Panc1 (cell line): Measurements from ENCODE around the gene SST. TPM values are rescaled to one million over a fixed set of nuclear protein-coding genes. Genes with fewer than 3 reads are reported as not detected.

Experiments
- ATAC-seq: fragments of 200-7000 bp; cut with Tn5 transposase; 2 replicates; pipeline ENCODE4 v1.9.1; 2020; ENCODE audit warnings: mild to moderate bottlenecking, moderate library complexity
- BruUV-seq: library from RNA; stranded (reverse); fragments of 400-500 nt; replicated peaks from 2 replicates; lab custom pipeline; 2021; lab: Mats Ljungman, UMichigan
- CTCF ChIA-PET: fragments of 300-600 bp; sonication (Branson Sonifier 250); formaldehyde crosslinking; loops from one replicate; lab custom pipeline; 2022; ENCODE audit warnings: antibody characterized with exemption; lab: Charles Lee
- POLR2A ChIA-PET: fragments of 300-600 bp; sonication (Branson Sonifier 250); formaldehyde crosslinking; loops from one replicate; lab custom pipeline; 2022; ENCODE audit warnings: antibody characterized with exemption; lab: Charles Lee
- DNase-seq: peaks from one replicate; pipeline ENCODE4 v3.0.0-alpha.2; 2010; ENCODE audit warnings: low read depth, low spot score
- H3K27ac ChIP-seq: 2 replicates; pipeline ENCODE4 v1.5.1; 2011; ENCODE audit warnings: mild to moderate bottlenecking, low read length, inconsistent platforms
- H3K27me3 ChIP-seq: fragments of 200-500 bp; sonication (Bioruptor generic); 2 replicates; pipeline ENCODE4 v1.6.0; 2014; ENCODE audit warnings: low read length, inconsistent platforms; ENCODE audit not compliant: control insufficient read depth, insufficient read depth
- H3K36me3 ChIP-seq: fragments of 200-500 bp; sonication (Bioruptor generic); 2 replicates; pipeline ENCODE4 v1.5.1; 2014; ENCODE audit warnings: inconsistent platforms, mild to moderate bottlenecking, low read length, moderate library complexity; ENCODE audit not compliant: control insufficient read depth, insufficient read depth
- H3K4me1 ChIP-seq: 2 replicates; pipeline ENCODE4 v1.5.1; 2011; ENCODE audit warnings: inconsistent platforms, mild to moderate bottlenecking, low read length, moderate library complexity; ENCODE audit not compliant: control insufficient read depth, insufficient read depth
- H3K4me3 ChIP-seq, 2 experiments: 2 replicates each; pipeline ENCODE4 v1.5.1; 2011 to 2012; ENCODE audit warnings: low read depth in 2 of 2, low read length in 2 of 2, mild to moderate bottlenecking in 2 of 2, inconsistent platforms in 1 of 2, moderate library complexity in 1 of 2
- H3K9me3 ChIP-seq: fragments of 200-500 bp; sonication (Bioruptor generic); 2 replicates; pipeline ENCODE4 v1.5.1; 2014; ENCODE audit warnings: low read depth, mild to moderate bottlenecking, inconsistent platforms, low read length, moderate library complexity; ENCODE audit not compliant: control insufficient read depth, insufficient read depth
- POLR2AphosphoS5 ChIP-seq: IDR thresholded peaks from 2 replicates; pipeline ENCODE4 v1.6.1; 2012; ENCODE audit warnings: mild to moderate bottlenecking, low read depth, low read length, moderate library complexity
- SIN3A ChIP-seq: IDR thresholded peaks from 2 replicates; pipeline ENCODE4 v1.6.1; 2012; ENCODE audit warnings: low read depth, mild to moderate bottlenecking, low read length, moderate library complexity, borderline replicate concordance; ENCODE audit not compliant: insufficient read depth
- TCF7L2 ChIP-seq: IDR thresholded peaks from 2 replicates; pipeline ENCODE4 v1.6.1; 2011; ENCODE audit warnings: mild to moderate bottlenecking, low read depth, low read length, inconsistent platforms
- in situ Hi-C: cut with HindIII; loops from 2 replicates; pipeline ENCODE4 v1.10.0; 2016; ENCODE audit warnings: low sequenced_read_pairs, low pct_unique_long_range_greater_than_20kb
- intact Hi-C: fragments of 100-400 bp; cut with micrococcal nuclease; formaldehyde crosslinking; loops from one replicate; pipeline ENCODE4 v1.10.0; 2022; ENCODE audit not compliant: unreplicated experiment
- total RNA-seq: library from RNA; stranded (reverse); gene quantifications from one replicate; pipeline ENCODE4 v1.2.1, GENCODE V29; 2021; ENCODE audit not compliant: unreplicated experiment
- TF ChIP-seq, protein P1 (sequence below): fragments of 450-650 bp; IDR thresholded peaks from 2 replicates; pipeline ENCODE4 v1.5.1; 2017; ENCODE audit warnings: mild to moderate bottlenecking
- TF ChIP-seq, protein P2 (sequence below), 2 experiments: IDR thresholded peaks; 2 replicates each; pipeline ENCODE4 v1.6.1; 2011 to 2012; ENCODE audit warnings: low read depth in 2 of 2, control low read depth in 1 of 2, low read length in 1 of 2, mild to moderate bottlenecking in 1 of 2, moderate library complexity in 1 of 2; ENCODE audit not compliant: insufficient read depth in 1 of 2

The SST gene
- total RNA-seq, 1 experiment from 2014 or later, result not detected

GRCh38 chr3:187700249-187700648 is 30.1 kb upstream of the SST start:
- ChIA-PET CTCF (no interaction called here), POLR2A (no interaction called here)
- ATAC-seq (no peak), DNase-seq (no peak)
- no peaks in the 10 kb centered on the region for H3K4me1 ChIP-seq
- BruUV-seq, result no TSS peak
- H3K9me3 ChIP-seq, result no peaks in the 10 kb centered on the region
- TF ChIP-seq, protein P1, sequence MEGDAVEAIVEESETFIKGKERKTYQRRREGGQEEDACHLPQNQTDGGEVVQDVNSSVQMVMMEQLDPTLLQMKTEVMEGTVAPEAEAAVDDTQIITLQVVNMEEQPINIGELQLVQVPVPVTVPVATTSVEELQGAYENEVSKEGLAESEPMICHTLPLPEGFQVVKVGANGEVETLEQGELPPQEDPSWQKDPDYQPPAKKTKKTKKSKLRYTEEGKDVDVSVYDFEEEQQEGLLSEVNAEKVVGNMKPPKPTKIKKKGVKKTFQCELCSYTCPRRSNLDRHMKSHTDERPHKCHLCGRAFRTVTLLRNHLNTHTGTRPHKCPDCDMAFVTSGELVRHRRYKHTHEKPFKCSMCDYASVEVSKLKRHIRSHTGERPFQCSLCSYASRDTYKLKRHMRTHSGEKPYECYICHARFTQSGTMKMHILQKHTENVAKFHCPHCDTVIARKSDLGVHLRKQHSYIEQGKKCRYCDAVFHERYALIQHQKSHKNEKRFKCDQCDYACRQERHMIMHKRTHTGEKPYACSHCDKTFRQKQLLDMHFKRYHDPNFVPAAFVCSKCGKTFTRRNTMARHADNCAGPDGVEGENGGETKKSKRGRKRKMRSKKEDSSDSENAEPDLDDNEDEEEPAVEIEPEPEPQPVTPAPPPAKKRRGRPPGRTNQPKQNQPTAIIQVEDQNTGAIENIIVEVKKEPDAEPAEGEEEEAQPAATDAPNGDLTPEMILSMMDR, result no peak
- TF ChIP-seq SIN3A, result no peak
- TF ChIP-seq, protein P2, sequence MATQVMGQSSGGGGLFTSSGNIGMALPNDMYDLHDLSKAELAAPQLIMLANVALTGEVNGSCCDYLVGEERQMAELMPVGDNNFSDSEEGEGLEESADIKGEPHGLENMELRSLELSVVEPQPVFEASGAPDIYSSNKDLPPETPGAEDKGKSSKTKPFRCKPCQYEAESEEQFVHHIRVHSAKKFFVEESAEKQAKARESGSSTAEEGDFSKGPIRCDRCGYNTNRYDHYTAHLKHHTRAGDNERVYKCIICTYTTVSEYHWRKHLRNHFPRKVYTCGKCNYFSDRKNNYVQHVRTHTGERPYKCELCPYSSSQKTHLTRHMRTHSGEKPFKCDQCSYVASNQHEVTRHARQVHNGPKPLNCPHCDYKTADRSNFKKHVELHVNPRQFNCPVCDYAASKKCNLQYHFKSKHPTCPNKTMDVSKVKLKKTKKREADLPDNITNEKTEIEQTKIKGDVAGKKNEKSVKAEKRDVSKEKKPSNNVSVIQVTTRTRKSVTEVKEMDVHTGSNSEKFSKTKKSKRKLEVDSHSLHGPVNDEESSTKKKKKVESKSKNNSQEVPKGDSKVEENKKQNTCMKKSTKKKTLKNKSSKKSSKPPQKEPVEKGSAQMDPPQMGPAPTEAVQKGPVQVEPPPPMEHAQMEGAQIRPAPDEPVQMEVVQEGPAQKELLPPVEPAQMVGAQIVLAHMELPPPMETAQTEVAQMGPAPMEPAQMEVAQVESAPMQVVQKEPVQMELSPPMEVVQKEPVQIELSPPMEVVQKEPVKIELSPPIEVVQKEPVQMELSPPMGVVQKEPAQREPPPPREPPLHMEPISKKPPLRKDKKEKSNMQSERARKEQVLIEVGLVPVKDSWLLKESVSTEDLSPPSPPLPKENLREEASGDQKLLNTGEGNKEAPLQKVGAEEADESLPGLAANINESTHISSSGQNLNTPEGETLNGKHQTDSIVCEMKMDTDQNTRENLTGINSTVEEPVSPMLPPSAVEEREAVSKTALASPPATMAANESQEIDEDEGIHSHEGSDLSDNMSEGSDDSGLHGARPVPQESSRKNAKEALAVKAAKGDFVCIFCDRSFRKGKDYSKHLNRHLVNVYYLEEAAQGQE (IDR thresholded peaks at IDR 0.05; ENCODE audit: insufficient read depth in 1 of 2, low read depth in 2 of 2, low read length in 1 of 2), result no peak
- no peak for TF ChIP-seq TCF7L2
- TF ChIP-seq POLR2AphosphoS5, result no peak
- in situ Hi-C loops (no loop called here), intact Hi-C loops (no loop called here)
- H3K27ac ChIP-seq, result no peak overlapping the region
- H3K4me3 ChIP-seq, result no peak overlapping the region
- H3K27me3 ChIP-seq, result no peaks in the 10 kb centered on the region; the same call in none of the 2 replicates
- no peaks in the 10 kb centered on the region for H3K36me3 ChIP-seq

DNA sequence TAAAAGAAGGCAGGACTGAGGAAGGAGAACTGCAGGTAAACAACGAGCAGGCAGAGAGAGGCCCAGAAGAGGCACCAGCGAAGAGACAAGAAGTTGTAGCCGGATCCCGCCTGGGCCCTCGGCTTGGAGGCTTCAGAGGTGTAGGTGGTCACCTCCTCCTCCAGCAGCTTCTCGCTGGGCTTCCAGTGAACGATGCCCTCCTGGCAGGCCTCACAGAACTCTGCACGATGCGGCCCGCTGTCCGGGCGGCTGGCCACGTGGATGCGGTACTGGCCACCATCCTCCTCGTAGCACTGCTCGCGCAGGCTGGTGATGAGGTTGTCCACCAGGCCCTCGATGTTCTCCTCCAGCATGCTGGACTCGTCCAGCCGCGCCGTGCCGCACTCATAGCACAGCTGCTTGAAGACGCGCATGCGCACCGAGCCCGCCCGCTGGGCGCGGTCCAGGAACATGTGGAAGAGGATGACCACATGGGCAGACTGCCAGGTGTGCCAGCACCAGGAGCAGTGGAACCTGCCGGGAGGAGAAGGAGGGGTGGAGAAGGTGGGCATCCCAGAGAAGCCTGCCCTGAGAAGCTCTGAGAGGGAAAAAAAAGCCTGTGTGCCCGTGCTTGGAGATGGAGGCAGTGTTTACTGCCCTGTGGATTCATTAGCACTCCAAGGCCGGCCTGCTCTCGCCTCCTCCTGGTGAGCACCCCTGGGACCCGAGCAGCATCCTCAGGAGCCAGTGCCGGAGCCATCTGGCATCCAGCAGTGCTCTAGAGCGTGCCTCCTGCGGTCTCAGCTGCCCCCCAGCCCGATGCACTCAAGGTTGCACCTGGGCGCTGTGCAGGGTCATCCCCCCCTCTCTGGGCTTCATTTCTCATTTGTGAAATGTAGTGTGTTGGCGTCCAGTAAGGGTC is 28.6 kb upstream of the SST start:
- DNase-seq (no peak), ATAC-seq (no peak)
- CTCF ChIA-PET, result no interaction called here
- POLR2A ChIA-PET, result no interaction called here
- no peak overlapping the region for H3K4me3 ChIP-seq
- H3K27me3 ChIP-seq, result peaks cover 5% of the 10 kb centered on the region
- in situ Hi-C loops, result loop anchor here (25.0 kb wide), 1 partner anchor 386 kb away; no protein-coding TSS in a partner anchor
- H3K4me1 ChIP-seq, result no peaks in the 10 kb centered on the region
- no peak overlapping the region for H3K27ac ChIP-seq
- H3K36me3 ChIP-seq, result no peaks in the 10 kb centered on the region
- BruUV-seq, result no TSS peak
- no peaks in the 10 kb centered on the region for H3K9me3 ChIP-seq
- intact Hi-C loops, result no loop called here
- TF ChIP-seq SIN3A (no peak), POLR2AphosphoS5 (no peak), TCF7L2 (no peak)
- TF ChIP-seq, protein P1, result no peak
- TF ChIP-seq, protein P2 (IDR thresholded peaks at IDR 0.05; ENCODE audit: insufficient read depth in 1 of 2, low read depth in 2 of 2, low read length in 1 of 2), result no peak
